ENCODE results near the gene ABTB1.

Gene ABTB1

GRCh38 chr3:127720985-127721935 lies 48.5 kb downstream of the ABTB1 start:
- DNase-seq (ENCODE audit: low read depth) = no peak

- no peak for DNase-seq (ENCODE audit: low read depth)
These were observed 49.5 kb downstream of the ABTB1 start for GRCh38 chr3:127722091-127722784.

- DNase-seq (ENCODE audit: low read depth) = no peak
These were observed 50.3 kb downstream of the ABTB1 start for GRCh38 chr3:127723011-127723567.

- no peak for DNase-seq (ENCODE audit: low read depth)
These were observed 54.1 kb downstream of the ABTB1 start for GRCh38 chr3:127726894-127727293.

GRCh38 chr3:127728417-127729015 lies 55.8 kb downstream of the ABTB1 start:
- DNase-seq (ENCODE audit: low read depth) = no peak

- DNase-seq (ENCODE audit: low read depth) = no peak
These were observed 56.9 kb downstream of the ABTB1 start for GRCh38 chr3:127729556-127730056.

- no peak for DNase-seq (ENCODE audit: low read depth)
These were observed 57.4 kb downstream of the ABTB1 start for GRCh38 chr3:127730171-127730570.
